ENCODE measurements around the gene GDF10. TPM values are rescaled to one million over a fixed set of nuclear protein-coding genes. Genes with fewer than 3 reads are reported as not detected.

The GDF10 gene
- total RNA-seq, 2 experiments from 2014 or later: 0.16 to 0.22 TPM

DNA sequence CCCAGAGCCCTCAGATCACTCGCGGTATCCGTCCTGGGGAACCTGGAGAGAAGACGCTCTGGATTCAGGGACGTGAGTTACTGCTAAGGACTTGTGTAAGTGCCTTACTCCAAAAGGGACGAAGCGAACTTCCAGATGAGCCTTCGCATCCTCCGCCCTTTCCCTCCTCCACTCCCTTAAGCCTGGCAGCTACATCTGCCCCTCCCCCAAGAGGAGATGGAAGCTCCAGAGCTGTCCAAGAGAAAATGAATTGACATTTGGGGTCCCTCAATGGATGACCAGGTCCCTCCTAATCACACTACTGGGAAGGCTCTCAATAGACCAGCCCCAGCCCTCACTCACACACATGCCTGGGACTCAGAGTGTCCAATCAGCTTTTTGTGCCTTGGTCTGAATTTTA, 31.3 kb upstream of the GDF10 start:
- H3K4me1 ChIP-seq (ENCODE audit: insufficient read depth, low read length): peaks cover 21% of the 10 kb centered on the region
- no peaks in the 10 kb centered on the region for H3K36me3 Mint-ChIP-seq (ENCODE audit: low read depth)
- ChIA-PET CTCF (no interaction called here), POLR2A (no interaction called here)
- ATAC-seq (ENCODE audit: poor library complexity): no peak
- H3K9me3 Mint-ChIP-seq: no peaks in the 10 kb centered on the region
- H3K27me3 Mint-ChIP-seq: no peaks in the 10 kb centered on the region
- H3K9me3 ChIP-seq (ENCODE audit: control insufficient read depth in 1 of 2, insufficient read depth in 1 of 2, low read length in 2 of 2): peaks cover 0 to 8% of the 10 kb centered on the region in 2 experiments
- H3K27ac Mint-ChIP-seq: no peak overlapping the region
- no peak overlapping the region for H3K4me3 Mint-ChIP-seq
- TF ChIP-seq, protein P1, sequence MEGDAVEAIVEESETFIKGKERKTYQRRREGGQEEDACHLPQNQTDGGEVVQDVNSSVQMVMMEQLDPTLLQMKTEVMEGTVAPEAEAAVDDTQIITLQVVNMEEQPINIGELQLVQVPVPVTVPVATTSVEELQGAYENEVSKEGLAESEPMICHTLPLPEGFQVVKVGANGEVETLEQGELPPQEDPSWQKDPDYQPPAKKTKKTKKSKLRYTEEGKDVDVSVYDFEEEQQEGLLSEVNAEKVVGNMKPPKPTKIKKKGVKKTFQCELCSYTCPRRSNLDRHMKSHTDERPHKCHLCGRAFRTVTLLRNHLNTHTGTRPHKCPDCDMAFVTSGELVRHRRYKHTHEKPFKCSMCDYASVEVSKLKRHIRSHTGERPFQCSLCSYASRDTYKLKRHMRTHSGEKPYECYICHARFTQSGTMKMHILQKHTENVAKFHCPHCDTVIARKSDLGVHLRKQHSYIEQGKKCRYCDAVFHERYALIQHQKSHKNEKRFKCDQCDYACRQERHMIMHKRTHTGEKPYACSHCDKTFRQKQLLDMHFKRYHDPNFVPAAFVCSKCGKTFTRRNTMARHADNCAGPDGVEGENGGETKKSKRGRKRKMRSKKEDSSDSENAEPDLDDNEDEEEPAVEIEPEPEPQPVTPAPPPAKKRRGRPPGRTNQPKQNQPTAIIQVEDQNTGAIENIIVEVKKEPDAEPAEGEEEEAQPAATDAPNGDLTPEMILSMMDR (IDR thresholded peaks at IDR 0.05): no peak
- no peak for DNase-seq
- no peak overlapping the region for H3K27ac ChIP-seq (ENCODE audit: low read depth in 1 of 2, low read length in 2 of 2)
- H3K36me3 ChIP-seq (ENCODE audit: insufficient read depth, low read length): no peaks in the 10 kb centered on the region
- no peak overlapping the region for H3K4me3 ChIP-seq (ENCODE audit: low read length)
- intact Hi-C loops (cut with DNase I, micrococcal nuclease): no loop called here
- no peaks in the 10 kb centered on the region for H3K27me3 ChIP-seq (ENCODE audit: control insufficient read depth in 1 of 2, insufficient read depth in 2 of 2, low read length in 2 of 2)
- H3K4me1 Mint-ChIP-seq (ENCODE audit: low read depth): peaks cover 42% of the 10 kb centered on the region

DNA sequence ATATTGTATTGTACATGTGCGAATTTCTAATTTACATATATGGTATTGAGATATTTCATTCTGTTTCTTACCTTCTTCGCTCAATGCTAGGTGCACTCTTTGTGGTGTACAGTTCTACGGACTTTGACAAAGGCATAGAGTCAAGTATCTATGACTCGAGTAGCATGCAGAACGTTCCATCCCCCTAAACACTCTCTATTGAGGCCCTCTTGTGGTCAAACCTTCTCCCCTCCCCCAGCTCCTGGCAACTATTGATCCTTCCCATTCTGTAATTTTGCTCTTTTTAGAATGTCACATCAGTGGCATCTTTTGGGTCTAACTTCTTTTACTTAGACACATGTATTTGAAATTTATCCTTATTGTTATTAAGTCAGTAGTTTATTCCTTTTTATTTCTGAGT, 30.7 kb upstream of the GDF10 start:
- H3K27ac ChIP-seq (ENCODE audit: low read depth in 1 of 2, low read length in 2 of 2): no peak overlapping the region
- H3K36me3 ChIP-seq (ENCODE audit: insufficient read depth, low read length): no peaks in the 10 kb centered on the region
- H3K36me3 Mint-ChIP-seq (ENCODE audit: low read depth): no peaks in the 10 kb centered on the region
- DNase-seq (peak in 2 of 14 experiments; percentile 20 to 32), ATAC-seq (ENCODE audit: poor library complexity) (no peak)
- peaks cover 0 to 8% of the 10 kb centered on the region in 2 experiments for H3K9me3 ChIP-seq (ENCODE audit: control insufficient read depth in 1 of 2, insufficient read depth in 1 of 2, low read length in 2 of 2)
- peaks cover 15% of the 10 kb centered on the region for H3K4me1 ChIP-seq (ENCODE audit: insufficient read depth, low read length)
- H3K4me3 Mint-ChIP-seq: no peak overlapping the region
- peaks cover 36% of the 10 kb centered on the region for H3K4me1 Mint-ChIP-seq (ENCODE audit: low read depth)
- no peak overlapping the region for H3K27ac Mint-ChIP-seq
- intact Hi-C loops (cut with DNase I, micrococcal nuclease): no loop called here
- CTCF ChIA-PET: no interaction called here
- H3K9me3 Mint-ChIP-seq: no peaks in the 10 kb centered on the region
- H3K27me3 Mint-ChIP-seq: no peaks in the 10 kb centered on the region
- TF ChIP-seq, protein P1 (IDR thresholded peaks at IDR 0.05): peak; percentile 19
- POLR2A ChIA-PET: no interaction called here
- H3K4me3 ChIP-seq (ENCODE audit: low read length): no peak overlapping the region
- H3K27me3 ChIP-seq (ENCODE audit: control insufficient read depth in 1 of 2, insufficient read depth in 2 of 2, low read length in 2 of 2): no peaks in the 10 kb centered on the region

GRCh38 chr10:47276071-47276470, 23.9 kb upstream of the GDF10 start:
- H3K4me3 Mint-ChIP-seq: no peak overlapping the region
- Histone ChIP-seq H3K36me3 (ENCODE audit: insufficient read depth, low read length) (no peaks in the 10 kb centered on the region), H3K9me3 (ENCODE audit: control insufficient read depth in 1 of 2, insufficient read depth in 1 of 2, low read length in 2 of 2) (no peaks in the 10 kb centered on the region), H3K4me3 (ENCODE audit: low read length) (no peak overlapping the region), H3K4me1 (ENCODE audit: insufficient read depth, low read length) (peaks cover 32% of the 10 kb centered on the region), H3K27ac (ENCODE audit: low read depth in 1 of 2, low read length in 2 of 2) (no peak overlapping the region), H3K27me3 (ENCODE audit: control insufficient read depth in 1 of 2, insufficient read depth in 2 of 2, low read length in 2 of 2) (no peaks in the 10 kb centered on the region)
- DNase-seq: no peak
- ATAC-seq (ENCODE audit: poor library complexity): no peak
- H3K27ac Mint-ChIP-seq: no peak overlapping the region
- H3K36me3 Mint-ChIP-seq (ENCODE audit: low read depth): no peaks in the 10 kb centered on the region
- ChIA-PET CTCF (no interaction called here), POLR2A (interaction anchor here (0.9 to 3.1 kb wide), 2 partner anchors 15 to 24 kb away, joined by 4 to 13 read pairs; partner anchors contain the start of gene GDF10)
- TF ChIP-seq, protein P1 (IDR thresholded peaks at IDR 0.05): no peak
- H3K9me3 Mint-ChIP-seq: no peaks in the 10 kb centered on the region
- H3K4me1 Mint-ChIP-seq (ENCODE audit: low read depth): peaks cover 32% of the 10 kb centered on the region
- intact Hi-C loops (cut with DNase I, micrococcal nuclease): no loop called here
- H3K27me3 Mint-ChIP-seq: no peaks in the 10 kb centered on the region
